Measurements from ENCODE around the gene TMPRSS13.

GRCh38 chr11:117868815-117869561 lies 60.2 kb downstream of the TMPRSS13 start:
- TF ChIP-seq CTCF (IDR thresholded peaks at IDR 0.05) (no peak), POLR2A (IDR thresholded peaks at IDR 0.05) (no peak)

All from esophagus squamous epithelium (tissue), 4 donors.